ENCODE results near the gene LPCAT2. TPM values are rescaled to one million over a fixed set of nuclear protein-coding genes. Genes with fewer than 3 reads are reported as not detected.

The LPCAT2 gene
- total RNA-seq, 1 donor, result 35.6 TPM

- no peak overlapping the region for H3K4me3 ChIP-seq (ENCODE audit: low read depth, low read length)
- TF ChIP-seq, protein P1, sequence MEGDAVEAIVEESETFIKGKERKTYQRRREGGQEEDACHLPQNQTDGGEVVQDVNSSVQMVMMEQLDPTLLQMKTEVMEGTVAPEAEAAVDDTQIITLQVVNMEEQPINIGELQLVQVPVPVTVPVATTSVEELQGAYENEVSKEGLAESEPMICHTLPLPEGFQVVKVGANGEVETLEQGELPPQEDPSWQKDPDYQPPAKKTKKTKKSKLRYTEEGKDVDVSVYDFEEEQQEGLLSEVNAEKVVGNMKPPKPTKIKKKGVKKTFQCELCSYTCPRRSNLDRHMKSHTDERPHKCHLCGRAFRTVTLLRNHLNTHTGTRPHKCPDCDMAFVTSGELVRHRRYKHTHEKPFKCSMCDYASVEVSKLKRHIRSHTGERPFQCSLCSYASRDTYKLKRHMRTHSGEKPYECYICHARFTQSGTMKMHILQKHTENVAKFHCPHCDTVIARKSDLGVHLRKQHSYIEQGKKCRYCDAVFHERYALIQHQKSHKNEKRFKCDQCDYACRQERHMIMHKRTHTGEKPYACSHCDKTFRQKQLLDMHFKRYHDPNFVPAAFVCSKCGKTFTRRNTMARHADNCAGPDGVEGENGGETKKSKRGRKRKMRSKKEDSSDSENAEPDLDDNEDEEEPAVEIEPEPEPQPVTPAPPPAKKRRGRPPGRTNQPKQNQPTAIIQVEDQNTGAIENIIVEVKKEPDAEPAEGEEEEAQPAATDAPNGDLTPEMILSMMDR (IDR thresholded peaks at IDR 0.05; ENCODE audit: insufficient read depth, low read length), result no peak
- no peak for DNase-seq (ENCODE audit: low read depth)
These were observed 11.3 kb upstream of the LPCAT2 start for GRCh38 chr16:55497558-55497957.

GRCh38 chr16:55498101-55498500 lies 10.8 kb upstream of the LPCAT2 start:
- H3K4me3 ChIP-seq (ENCODE audit: low read depth, low read length), result no peak overlapping the region
- TF ChIP-seq, protein P1 (IDR thresholded peaks at IDR 0.05; ENCODE audit: insufficient read depth, low read length), result no peak

DNA sequence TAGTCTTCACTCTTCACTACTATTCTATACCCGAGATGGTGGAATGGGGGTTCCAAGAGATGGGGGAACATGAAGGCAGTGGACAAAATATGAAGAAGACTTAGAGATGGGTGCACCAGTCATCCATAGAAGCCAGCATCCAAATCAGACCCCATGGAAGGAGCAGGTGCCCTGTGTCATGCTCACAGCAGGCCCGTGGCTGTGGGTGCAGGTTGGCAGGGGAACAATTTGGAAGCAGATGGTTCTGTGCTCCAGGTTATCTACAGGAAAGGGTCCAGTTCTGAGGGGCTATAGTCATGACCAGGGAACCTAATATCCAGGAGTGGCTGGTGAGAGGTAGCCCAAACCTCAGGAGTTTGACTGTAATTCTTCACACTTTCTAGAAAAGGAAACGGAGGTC lies 9.6 kb upstream of the LPCAT2 start:
- TF ChIP-seq, protein P1 (IDR thresholded peaks at IDR 0.05; ENCODE audit: insufficient read depth, low read length), result no peak
- DNase-seq (ENCODE audit: low read depth), result no peak
- H3K4me3 ChIP-seq (ENCODE audit: low read depth, low read length), result no peak overlapping the region

More at GRCh38 chr16:55498101-55498500, 10.8 kb upstream of the LPCAT2 start:
- no peak for DNase-seq (ENCODE audit: low read depth)

- TF ChIP-seq, protein P1 (IDR thresholded peaks at IDR 0.05; ENCODE audit: insufficient read depth, low read length), result peak; percentile 2
- DNase-seq (ENCODE audit: low read depth), result peak; percentile 99
- no peak overlapping the region for H3K4me3 ChIP-seq (ENCODE audit: low read depth, low read length)
These were observed 8.8 kb upstream of the LPCAT2 start for GRCh38 chr16:55499951-55500529.

DNA sequence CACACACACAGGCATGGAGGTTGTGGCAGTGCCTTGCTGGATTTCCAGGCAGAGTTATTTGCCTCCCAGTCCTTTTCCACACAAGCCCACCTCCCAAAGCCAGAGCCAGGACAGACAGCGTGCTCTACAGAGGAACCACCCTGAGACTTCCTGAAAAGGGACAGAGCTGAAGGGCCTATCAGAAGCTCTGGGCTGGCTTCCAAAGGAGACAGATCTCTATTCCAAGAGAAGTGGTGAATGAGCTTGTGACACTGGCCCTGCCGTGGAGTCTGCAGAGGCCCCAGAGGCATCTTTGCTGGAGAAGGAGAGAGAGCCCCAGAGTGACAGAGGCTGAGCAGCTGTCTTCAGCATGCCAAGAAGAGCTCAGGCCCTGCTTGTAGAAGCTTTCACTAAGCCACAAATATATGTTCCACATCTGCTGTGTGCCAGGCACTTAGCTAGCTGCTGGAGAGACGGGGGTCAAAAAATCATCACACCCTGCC lies 8.3 kb upstream of the LPCAT2 start:
- no peak overlapping the region for H3K4me3 ChIP-seq (ENCODE audit: low read depth, low read length)
- TF ChIP-seq, protein P1 (IDR thresholded peaks at IDR 0.05; ENCODE audit: insufficient read depth, low read length), result no peak

DNA sequence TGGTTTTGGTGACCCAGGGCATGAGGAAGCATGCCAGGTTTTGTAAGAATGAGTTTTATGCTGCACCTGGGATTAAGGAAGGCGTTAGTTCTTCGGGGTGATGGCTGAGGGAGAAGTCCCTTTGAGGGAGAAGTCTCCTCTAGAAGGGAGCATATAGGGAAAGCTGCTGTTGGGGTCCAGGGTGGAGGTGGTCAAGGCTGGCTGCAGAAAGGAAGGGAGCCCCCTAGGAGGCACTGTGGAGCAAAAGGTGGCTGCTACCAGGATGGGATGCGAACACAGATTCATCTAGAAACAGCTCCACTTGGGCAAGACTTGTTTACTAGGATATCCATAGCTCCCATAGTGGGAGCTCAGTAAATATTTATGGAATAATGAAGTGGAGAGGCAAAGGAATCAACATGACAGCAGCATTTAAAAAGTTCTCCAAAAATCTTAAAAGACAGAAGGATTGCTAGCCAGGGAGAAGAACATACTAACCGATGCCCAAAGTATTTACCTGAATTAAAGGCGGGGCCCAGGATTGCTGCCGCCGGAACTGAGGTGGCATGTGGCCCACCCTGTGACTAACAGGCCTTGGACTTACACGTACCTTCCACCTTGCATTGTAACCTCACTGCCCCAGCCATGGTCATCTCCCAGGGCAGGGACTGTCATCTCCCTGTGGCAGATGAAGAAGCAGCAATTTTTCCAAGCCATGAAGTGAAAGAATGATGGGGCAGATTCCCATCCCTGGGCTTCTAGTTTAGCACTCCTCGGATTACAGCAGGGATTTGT lies 7.1 kb upstream of the LPCAT2 start:
- TF ChIP-seq, protein P1 (IDR thresholded peaks at IDR 0.05; ENCODE audit: insufficient read depth, low read length), result peak; percentile 64
- no peak for DNase-seq (ENCODE audit: low read depth)

More for the DNA sequence above, 8.3 kb upstream of the LPCAT2 start:
- peak; percentile 64 for DNase-seq (ENCODE audit: low read depth)

More for the DNA sequence above, 7.1 kb upstream of the LPCAT2 start:
- H3K4me3 ChIP-seq (ENCODE audit: low read depth, low read length), result no peak overlapping the region

Measured in fibroblast of the aortic adventitia (primary cell).